KG1 (cell line): Measurements from ENCODE around the gene SOD2.
"Not testable (repeated sequence)": the region's sequence is repeated elsewhere in the genome, so short reads cannot be mapped to it uniquely, and the experiment has no call there.

Source experiments
- DNase-seq: peaks from one replicate; lab custom pipeline; 2025; lab: John Stamatoyannopoulos, UW

Gene SOD2

GRCh38 chr6:159716247-159717096, 23.4 kb upstream of the SOD2 start:
- no peak for DNase-seq

- no peak for DNase-seq
These were observed 22.6 kb upstream of the SOD2 start for GRCh38 chr6:159715605-159716004.

GRCh38 chr6:159715166-159715565, 22.1 kb upstream of the SOD2 start:
- DNase-seq, result no peak

GRCh38 chr6:159714404-159714803, 21.4 kb upstream of the SOD2 start:
- DNase-seq, result no peak

- no peak for DNase-seq
These were observed 20.9 kb upstream of the SOD2 start for GRCh38 chr6:159713984-159714383.

- not testable (repeated sequence) for DNase-seq
These were observed 19.3 kb upstream of the SOD2 start for GRCh38 chr6:159712389-159712788.

- DNase-seq, result not testable (repeated sequence)
These were observed 17.6 kb upstream of the SOD2 start for GRCh38 chr6:159710603-159711002.

- no peak for DNase-seq
These were observed 8.5 kb upstream of the SOD2 start for GRCh38 chr6:159701413-159701999.

GRCh38 chr6:159700970-159701369, 7.9 kb upstream of the SOD2 start:
- DNase-seq, result no peak

GRCh38 chr6:159695984-159696383, 2.9 kb upstream of the SOD2 start:
- DNase-seq, result no peak

- DNase-seq, result no peak
These were observed 979 bp upstream of the SOD2 start for GRCh38 chr6:159693894-159694545.

GRCh38 chr6:159692303-159693127, 526 bp downstream of the SOD2 start:
- DNase-seq, result no peak

- no peak for DNase-seq
These were observed 1.1 kb downstream of the SOD2 start for GRCh38 chr6:159691963-159692287.

- peak; percentile 60 for DNase-seq
These were observed 1.7 kb downstream of the SOD2 start for GRCh38 chr6:159691133-159691962.

GRCh38 chr6:159690135-159690534, 2.9 kb downstream of the SOD2 start:
- not testable (repeated sequence) for DNase-seq

- DNase-seq, result no peak
These were observed 4.0 kb downstream of the SOD2 start for GRCh38 chr6:159689001-159689400.

- no peak for DNase-seq
These were observed 4.7 kb downstream of the SOD2 start for GRCh38 chr6:159688266-159688905.

- DNase-seq, result no peak
These were observed 5.7 kb downstream of the SOD2 start for GRCh38 chr6:159687341-159687740.

- no peak for DNase-seq
These were observed 6.3 kb downstream of the SOD2 start for GRCh38 chr6:159686703-159687102.

GRCh38 chr6:159686040-159686439, 7.0 kb downstream of the SOD2 start:
- no peak for DNase-seq

GRCh38 chr6:159684013-159684304, 9.1 kb downstream of the SOD2 start:
- no peak for DNase-seq
